H9 (cell line): Measurements from ENCODE around the gene LUZP4. TPM values are rescaled to one million over a fixed set of nuclear protein-coding genes. Genes with fewer than 3 reads are reported as not detected.
A peak's percentile ranks its signal among the peaks of the same experiment; 100 is the strongest.

Experiments
- DNase-seq: peaks from one replicate; pipeline ENCODE4 v3.0.0-alpha.2; 2017
- H2AFZ ChIP-seq: one replicate; pipeline ENCODE4 v1.6.1; 2013; ENCODE audit warnings: mild to moderate bottlenecking, low read length, control low read depth, moderate library complexity
- H2AK5ac ChIP-seq: 2 replicates; pipeline ENCODE4 v1.6.1; 2013; ENCODE audit warnings: low read length, control low read depth, mixed read lengths; ENCODE audit not compliant: insufficient read length
- H2BK120ac ChIP-seq: one replicate; pipeline ENCODE4 v1.6.1; 2013; ENCODE audit warnings: low read depth, mild to moderate bottlenecking, low read length, control low read depth, inconsistent platforms; ENCODE audit not compliant: poor library complexity, severe bottlenecking
- H2BK12ac ChIP-seq: 2 replicates; pipeline ENCODE4 v1.6.1; 2013; ENCODE audit warnings: low read length, control low read depth, mixed read lengths, low read depth; ENCODE audit not compliant: insufficient read length
- H2BK15ac ChIP-seq: 2 replicates; pipeline ENCODE4 v1.6.1; 2013; ENCODE audit warnings: low read depth, low read length, control low read depth
- H2BK20ac ChIP-seq: one replicate; pipeline ENCODE4 v1.6.1; 2013; ENCODE audit warnings: low read depth, mild to moderate bottlenecking, low read length, control low read depth, inconsistent platforms; ENCODE audit not compliant: poor library complexity, severe bottlenecking
- H2BK5ac ChIP-seq: 2 replicates; pipeline ENCODE4 v1.6.1; 2013; ENCODE audit warnings: low read length, control low read depth, mixed read lengths; ENCODE audit not compliant: insufficient read length
- H3K14ac ChIP-seq: 2 replicates; pipeline ENCODE4 v1.6.1; 2013; ENCODE audit warnings: low read length, control low read depth; ENCODE audit not compliant: insufficient read depth
- H3K18ac ChIP-seq: 2 replicates; pipeline ENCODE4 v1.6.1; 2013; ENCODE audit warnings: low read depth, mild to moderate bottlenecking, mixed read lengths, low read length, control low read depth; ENCODE audit not compliant: insufficient read length
- H3K23ac ChIP-seq: 2 replicates; pipeline ENCODE4 v1.6.1; 2013; ENCODE audit warnings: low read length, control low read depth, mixed read lengths, low read depth; ENCODE audit not compliant: insufficient read length
- H3K23me2 ChIP-seq: 2 replicates; pipeline ENCODE4 v1.6.1; 2013; ENCODE audit warnings: low read depth, mild to moderate bottlenecking, mixed read lengths, low read length, control low read depth; ENCODE audit not compliant: insufficient read length, poor library complexity, severe bottlenecking
- H3K27ac ChIP-seq: 2 replicates; pipeline ENCODE4 v1.5.1; 2013; ENCODE audit warnings: low read length, control low read depth, mixed read lengths, low read depth; ENCODE audit not compliant: insufficient read length
- H3K27me3 ChIP-seq: 2 replicates; pipeline ENCODE4 v1.6.1; 2013; ENCODE audit warnings: low read length, control low read depth, inconsistent platforms; ENCODE audit not compliant: insufficient read depth
- H3K4ac ChIP-seq: 2 replicates; pipeline ENCODE4 v1.6.1; 2013; ENCODE audit warnings: low read depth, mild to moderate bottlenecking, control low read depth, inconsistent platforms, low read length, moderate library complexity
- H3K4me1 ChIP-seq: 2 replicates; pipeline ENCODE4 v1.6.1; 2013; ENCODE audit warnings: low read length, control low read depth, inconsistent platforms; ENCODE audit not compliant: insufficient read depth
- H3K4me2 ChIP-seq: 2 replicates; pipeline ENCODE4 v1.6.1; 2013; ENCODE audit warnings: low read length, control low read depth, mixed read lengths; ENCODE audit not compliant: insufficient read length, insufficient read depth
- H3K56ac ChIP-seq: 2 replicates; pipeline ENCODE4 v1.6.1; 2013; ENCODE audit warnings: low read depth, mild to moderate bottlenecking, mixed read lengths, low read length, control low read depth; ENCODE audit not compliant: insufficient read length
- H3K79me1 ChIP-seq: 2 replicates; pipeline ENCODE4 v1.6.1; 2013; ENCODE audit warnings: low read depth, mild to moderate bottlenecking, moderate library complexity, low read length, control low read depth, inconsistent platforms; ENCODE audit not compliant: insufficient read depth, poor library complexity, severe bottlenecking
- H3K79me2 ChIP-seq: 2 replicates; pipeline ENCODE4 v1.6.1; 2013; ENCODE audit warnings: low read length, control low read depth, inconsistent platforms; ENCODE audit not compliant: insufficient read depth
- H3K9ac ChIP-seq: 2 replicates; pipeline ENCODE4 v1.6.1; 2013; ENCODE audit warnings: low read length, control low read depth, mixed read lengths; ENCODE audit not compliant: insufficient read length; ENCODE audit errors: extremely low read depth
- H3K9me3 ChIP-seq: one replicate; pipeline ENCODE4 v1.6.1; 2013; ENCODE audit warnings: low read depth, low read length, inconsistent platforms; ENCODE audit not compliant: control insufficient read depth
- H3T11ph ChIP-seq: one replicate; pipeline ENCODE4 v1.6.1; 2013; ENCODE audit warnings: mild to moderate bottlenecking, low read length, control low read depth, inconsistent platforms
- H4K20me1 ChIP-seq: one replicate; pipeline ENCODE4 v1.6.1; 2013; ENCODE audit not compliant: control insufficient read depth, insufficient read length, insufficient read depth
- H4K5ac ChIP-seq: 2 replicates; pipeline ENCODE4 v1.6.1; 2013; ENCODE audit warnings: low read depth, mild to moderate bottlenecking, mixed read lengths, low read length, control low read depth; ENCODE audit not compliant: insufficient read length
- H4K8ac ChIP-seq: replicated peaks from 2 replicates; pipeline ENCODE4 v1.6.1; 2013; ENCODE audit warnings: low read length, control low read depth, mixed read lengths, low read depth; ENCODE audit not compliant: insufficient read length
- H4K91ac ChIP-seq: 2 replicates; pipeline ENCODE4 v1.6.1; 2013; ENCODE audit warnings: low read depth, mild to moderate bottlenecking, moderate library complexity, mixed read lengths, low read length, control low read depth; ENCODE audit not compliant: insufficient read length
- H3K27ac Mint-ChIP-seq, 3 experiments: 2 replicates in 2 of 3; 3 replicates in 1 of 3; pipeline ENCODE4 v1.8.0; 2020 to 2021; ENCODE audit warnings: mixed read lengths in 3 of 3, mild to moderate bottlenecking in 1 of 3, moderate library complexity in 1 of 3
- H3K27me3 Mint-ChIP-seq: 2 replicates; pipeline ENCODE4 v1.8.0; 2021; ENCODE audit warnings: low read depth, mild to moderate bottlenecking, moderate library complexity, mixed read lengths
- H3K36me3 Mint-ChIP-seq, 3 experiments: 2 replicates in 2 of 3; 3 replicates in 1 of 3; pipeline ENCODE4 v1.8.0; 2020 to 2021; ENCODE audit warnings: low read depth in 3 of 3, mixed read lengths in 3 of 3; ENCODE audit not compliant: insufficient read depth in 1 of 3
- H3K4me1 Mint-ChIP-seq, 2 experiments: 2 replicates each; pipeline ENCODE4 v1.8.0; 2020; ENCODE audit warnings: mixed read lengths in 2 of 2
- H3K4me3 Mint-ChIP-seq, 2 experiments: 2 replicates in 1 of 2; 3 replicates in 1 of 2; pipeline ENCODE4 v1.8.0; 2020 to 2021; ENCODE audit warnings: mild to moderate bottlenecking in 2 of 2, mixed read lengths in 2 of 2, moderate library complexity in 1 of 2
- H3K9me3 Mint-ChIP-seq, 2 experiments: 2 replicates in 1 of 2; 3 replicates in 1 of 2; pipeline ENCODE4 v1.8.0; 2020; ENCODE audit warnings: mild to moderate bottlenecking in 2 of 2, mixed read lengths in 2 of 2, moderate library complexity in 1 of 2
- CTCF ChIP-seq: fragments of 200-600 bp; sonication (generic); conservative IDR thresholded peaks from 3 replicates; pipeline ENCODE4 v1.8.0; 2021; ENCODE audit warnings: antibody characterized with exemption, mild to moderate bottlenecking
- WGBS: extraction: QIAGEN DNeasy Blood & Tissue Kit; methylation state at CpG from one replicate; pipeline ENCODE4 v1.1.7; 2013; ENCODE audit warnings: missing lambda C conversion rate, low lambda C conversion rate, mixed read lengths; ENCODE audit not compliant: insufficient read length; ENCODE audit errors: extremely low coverage; 5-methylcytosine and 5-hydroxymethylcytosine counted together
- total RNA-seq: library from RNA; stranded (reverse); gene quantifications from 2 replicates; pipeline ENCODE4 v1.2.1, GENCODE V29; 2021

Gene LUZP4
- total RNA-seq, 1 experiment from 2014 or later, result not detected

GRCh38 chrX:115311601-115312001 lies 22.1 kb downstream of the LUZP4 start:
- H3K9me3 Mint-ChIP-seq, result peaks cover 12 to 13% of the 10 kb centered on the region in 2 experiments
- Histone ChIP-seq H3K9me3 (no peaks in the 10 kb centered on the region), H3K4me2 (peak overlapping the region; percentile 34), H3K27me3 (no peaks in the 10 kb centered on the region), H4K20me1 (no peaks in the 10 kb centered on the region), H2BK120ac (no peak overlapping the region), H2BK12ac (no peak overlapping the region), H2AFZ (no peak overlapping the region), H3T11ph (no peak overlapping the region), H3K18ac (peak overlapping the region; percentile 16), H3K79me1 (no peaks in the 10 kb centered on the region), H3K56ac (no peak overlapping the region), H3K23me2 (no peaks in the 10 kb centered on the region), H3K23ac (no peak overlapping the region), H3K4me1 (no peaks in the 10 kb centered on the region; the same call in 1 of the 2 replicates), H2AK5ac (no peak overlapping the region), H3K9ac (no peak overlapping the region), H3K4ac (no peak overlapping the region), H2BK15ac (no peak overlapping the region), H3K27ac (no peak overlapping the region), H3K14ac (peak overlapping the region; percentile 69; the same call in 1 of the 2 replicates), H3K79me2 (no peaks in the 10 kb centered on the region), H2BK20ac (no peak overlapping the region), H4K8ac (no peak overlapping the region), H4K91ac (no peak overlapping the region), H2BK5ac (no peak overlapping the region), H4K5ac (no peak overlapping the region)
- peak overlapping the region; percentile 45 to 56; a peak in 3 of 5 replicates for H3K4me3 Mint-ChIP-seq
- no CpG with 5 or more reads among the region's 19 CpGs for WGBS
- H3K27me3 Mint-ChIP-seq, result peaks cover 10% of the 10 kb centered on the region; the same call in 1 of the 2 replicates
- H3K4me1 Mint-ChIP-seq, result peaks cover 18 to 24% of the 10 kb centered on the region in 2 experiments
- DNase-seq, result peak; percentile 93
- TF ChIP-seq CTCF, result peak; percentile 53; the same call in 2 of the 3 replicates
- H3K36me3 Mint-ChIP-seq, result peaks cover 7 to 14% (median 8%) of the 10 kb centered on the region in 3 experiments; a peak in 6 of 7 replicates
- no peak overlapping the region; a peak in 1 of 7 replicates for H3K27ac Mint-ChIP-seq
